Spleen (tissue), 11 donors: ENCODE measurements around the gene QRSL1. TPM values are rescaled to one million over a fixed set of nuclear protein-coding genes. Genes with fewer than 3 reads are reported as not detected.

Experiments used
- DNase-seq: peaks from one replicate; pipeline ENCODE4 v3.0.0-alpha.2; 2020
- H3K27ac ChIP-seq, 8 donors: fragments of 200-600 bp; sonication (generic) in 7 of 8; 1 replicate in 4 of 8; 2 replicates in 4 of 8; pipeline versions ENCODE4 v1.5.0 to v1.8.0; 2016 to 2021; ENCODE audit warnings: inconsistent platforms in 4 of 8, mild to moderate bottlenecking in 4 of 8, moderate library complexity in 1 of 8
- H3K27me3 ChIP-seq, 7 donors: fragments of 200-600 bp; sonication (generic) in 6 of 7; replicated peaks in 1 of 7; 1 replicate in 4 of 7; 2 replicates in 3 of 7; pipeline versions ENCODE4 v1.5.0 to v1.8.0; 2016 to 2021; ENCODE audit warnings: inconsistent platforms in 3 of 7, mild to moderate bottlenecking in 1 of 7
- H3K36me3 ChIP-seq, 6 donors: fragments of 200-600 bp; sonication (generic) in 5 of 6; 1 replicate in 4 of 6; 2 replicates in 2 of 6; pipeline versions ENCODE4 v1.5.0 to v1.8.0; 2016 to 2021; ENCODE audit warnings: inconsistent platforms in 2 of 6
- H3K4me1 ChIP-seq, 6 donors: fragments of 200-600 bp; sonication (generic) in 5 of 6; 1 replicate in 3 of 6; 2 replicates in 3 of 6; pipeline versions ENCODE4 v1.5.0 to v1.8.0; 2016 to 2021; ENCODE audit warnings: inconsistent platforms in 3 of 6
- H3K4me3 ChIP-seq, 8 donors: fragments of 200-600 bp; sonication (generic) in 7 of 8; 1 replicate in 4 of 8; 2 replicates in 4 of 8; pipeline versions ENCODE4 v1.5.0 to v1.8.0; 2016 to 2021; ENCODE audit warnings: inconsistent platforms in 4 of 8, mild to moderate bottlenecking in 4 of 8, moderate library complexity in 2 of 8
- H3K9me3 ChIP-seq, 8 donors: fragments of 200-600 bp; sonication (generic) in 7 of 8; 1 replicate in 4 of 8; 2 replicates in 4 of 8; pipeline versions ENCODE4 v1.5.0 to v1.8.0; 2016 to 2021; ENCODE audit warnings: inconsistent platforms in 4 of 8
- CTCF ChIP-seq, 11 experiments: fragments of 200-600 bp in 7 of 11; fragments of 450-650 bp in 4 of 11; sonication (generic) in 4 of 11; IDR thresholded peaks in 8 of 11; conservative IDR thresholded peaks in 3 of 11; 1 replicate in 7 of 11; 2 replicates in 4 of 11; pipeline versions ENCODE4 v1.4.0 to v1.8.0; 2016 to 2021; ENCODE audit warnings: antibody characterized with exemption in 11 of 11, inconsistent platforms in 4 of 11, mild to moderate bottlenecking in 1 of 11
- POLR2A ChIP-seq, 3 donors: fragments of 450-650 bp; IDR thresholded peaks; one replicate each; pipeline ENCODE4 v1.5.1; 2017; ENCODE audit warnings: antibody characterized with exemption in 3 of 3, mild to moderate bottlenecking in 1 of 3
- POLR2AphosphoS5 ChIP-seq, 3 donors: sonication (generic); formaldehyde crosslinking; IDR thresholded peaks; one replicate each; pipeline ENCODE4 v1.5.1; 2017; ENCODE audit warnings: antibody characterized with exemption in 3 of 3
- WGBS, 5 donors: extraction: QIAGEN DNeasy Blood & Tissue Kit in 3 of 5; methylation state at CpG; one replicate each; pipeline versions ENCODE4 v1.1.5 to v1.1.7; 2013 to 2018; 5-methylcytosine and 5-hydroxymethylcytosine counted together
- intact Hi-C: fragments of 100-400 bp; cut with DNase I; formaldehyde crosslinking; loops from one replicate; pipeline ENCODE4 v1.15.0; 2023; ENCODE audit warnings: low total_unique reads
- polyA plus RNA-seq, 3 donors: library from polyadenylated mRNA; stranded (reverse); fragments of 200-250 nt; gene quantifications; one replicate each; pipeline ENCODE4 v1.2.1, GENCODE V29; 2013
- total RNA-seq, 7 donors: library from RNA; depleted of rRNA in 3 of 7; stranded (reverse); fragments of >200 nt in 3 of 7; fragmentation: NEBNext Ultra II Directional in 4 of 7; extraction: Animal tissue kit (Norgen Biotek cat#: 25700) in 4 of 7; gene quantifications; one replicate each; pipeline versions ENCODE4 v1.1.0 to v1.2.1, GENCODE V29; 2016 to 2021
- donor health status: healthy with polysubstance abuse.
- donor health status: DM: no; HTN: no; CAD: no; lungs with moderate emphysema.
- donor health status: DM: no; HTN: no; CAD: no.
- donor health status: Bipolar disorder and iron deficiency.
- donor health status: healthy.
- donor health status: DM: no; HTN: no; CAD: no.
- donor health status: DM: yes; HTN: yes; CAD: no.

QRSL1 gene
- total and polyA plus RNA-seq, 10 donors, result 16.4 to 27.9 (median 20.7) TPM

GRCh38 chr6:106617302-106617701, 12.1 kb upstream of the QRSL1 start:
- Histone ChIP-seq H3K4me3 (no peak overlapping the region), H3K36me3 (peaks cover 0 to 65% (median 8%) of the 10 kb centered on the region in 6 donors), H3K4me1 (peaks cover 0 to 23% (median 0%) of the 10 kb centered on the region in 6 donors), H3K27me3 (no peaks in the 10 kb centered on the region), H3K9me3 (no peaks in the 10 kb centered on the region), H3K27ac (no peak overlapping the region)
- no peak for DNase-seq
- TF ChIP-seq POLR2AphosphoS5 (IDR thresholded peaks at IDR 0.05) (no peak), CTCF (IDR thresholded peaks at IDR 0.05 in 8 of 11, conservative IDR thresholded peaks at IDR 0.05 in 3 of 11) (no peak), POLR2A (IDR thresholded peaks at IDR 0.05) (no peak)
- intact Hi-C loops, result no loop called here

GRCh38 chr6:106617857-106618256, 11.5 kb upstream of the QRSL1 start:
- Histone ChIP-seq H3K4me1 (peaks cover 0 to 22% (median 0%) of the 10 kb centered on the region in 6 donors), H3K9me3 (no peaks in the 10 kb centered on the region), H3K27me3 (no peaks in the 10 kb centered on the region), H3K27ac (no peak overlapping the region), H3K4me3 (no peak overlapping the region), H3K36me3 (peaks cover 0 to 69% (median 8%) of the 10 kb centered on the region in 6 donors)
- intact Hi-C loops, result no loop called here
- 89 to 95% (median 91%) methylated on average over 1 of the region's 1 CpG for WGBS, 5 donors
- DNase-seq, result no peak
- TF ChIP-seq CTCF (IDR thresholded peaks at IDR 0.05 in 8 of 11, conservative IDR thresholded peaks at IDR 0.05 in 3 of 11) (no peak), POLR2AphosphoS5 (IDR thresholded peaks at IDR 0.05) (no peak), POLR2A (IDR thresholded peaks at IDR 0.05) (no peak)

GRCh38 chr6:106618324-106618723, 11.1 kb upstream of the QRSL1 start:
- Histone ChIP-seq H3K27ac (no peak overlapping the region), H3K27me3 (no peaks in the 10 kb centered on the region), H3K9me3 (no peaks in the 10 kb centered on the region), H3K36me3 (peaks cover 0 to 64% (median 8%) of the 10 kb centered on the region in 6 donors), H3K4me3 (no peak overlapping the region), H3K4me1 (peaks cover 0 to 17% (median 0%) of the 10 kb centered on the region in 6 donors)
- intact Hi-C loops, result no loop called here
- TF ChIP-seq POLR2AphosphoS5 (IDR thresholded peaks at IDR 0.05) (no peak), POLR2A (IDR thresholded peaks at IDR 0.05) (no peak), CTCF (IDR thresholded peaks at IDR 0.05 in 8 of 11, conservative IDR thresholded peaks at IDR 0.05 in 3 of 11) (no peak)
- DNase-seq, result no peak
- WGBS, 5 donors, result 54 to 76% (median 68%) methylated on average over 3 of the region's 3 CpGs

GRCh38 chr6:106619223-106619622, 10.2 kb upstream of the QRSL1 start:
- TF ChIP-seq POLR2AphosphoS5 (IDR thresholded peaks at IDR 0.05) (no peak), CTCF (IDR thresholded peaks at IDR 0.05 in 8 of 11, conservative IDR thresholded peaks at IDR 0.05 in 3 of 11) (no peak), POLR2A (IDR thresholded peaks at IDR 0.05) (no peak)
- DNase-seq, result no peak
- no peak overlapping the region for H3K27ac ChIP-seq
- peaks cover 0 to 57% (median 7%) of the 10 kb centered on the region in 6 donors for H3K36me3 ChIP-seq
- WGBS, 5 donors, result 34 to 73% (median 53%) methylated on average over 1 of the region's 1 CpG
- H3K4me3 ChIP-seq, result no peak overlapping the region
- H3K27me3 ChIP-seq, result no peaks in the 10 kb centered on the region
- intact Hi-C loops, result no loop called here
- no peaks in the 10 kb centered on the region for H3K9me3 ChIP-seq
- peaks cover 0 to 8% (median 0%) of the 10 kb centered on the region in 6 donors for H3K4me1 ChIP-seq
